Measurements from ENCODE around the gene AUTS2. TPM values are rescaled to one million over a fixed set of nuclear protein-coding genes. Genes with fewer than 3 reads are reported as not detected.

AUTS2 gene
- total RNA-seq, 2 experiments from 2014 or later, result 2.4 to 3.0 TPM

DNA sequence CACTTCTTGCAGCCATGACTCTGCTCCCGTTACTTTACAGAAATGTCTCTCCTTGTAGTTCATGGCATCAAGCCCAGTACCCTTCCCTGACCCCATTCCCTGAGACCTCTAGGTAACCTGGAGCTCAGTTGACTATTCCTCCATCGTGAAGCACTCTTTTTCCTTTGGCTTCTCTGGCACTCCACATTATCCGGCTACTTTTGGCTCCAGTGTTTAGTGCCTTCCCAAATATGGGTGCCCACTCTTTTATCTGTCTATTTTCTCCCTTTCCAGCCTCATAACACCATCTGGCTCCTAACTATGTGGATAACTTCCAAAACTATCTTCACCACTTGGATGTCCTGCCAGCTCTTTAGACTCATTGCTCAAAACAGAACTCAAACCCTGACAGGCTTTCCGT lies 788.9 kb downstream of the AUTS2 start:
- no peak for DNase-seq
- no peaks in the 10 kb centered on the region for H3K36me3 Mint-ChIP-seq (ENCODE audit: low read depth)
- H3K27me3 Mint-ChIP-seq, result peaks cover under 1% of the 10 kb centered on the region
- H3K4me3 Mint-ChIP-seq, result no peak overlapping the region
- ATAC-seq, result no peak
- ChIA-PET POLR2A (no interaction called here), CTCF (interaction anchor here (1.2 kb wide), 1 partner anchor 24 kb away, joined by 3 read pairs; no protein-coding TSS in a partner anchor)
- no peaks in the 10 kb centered on the region for H3K9me3 Mint-ChIP-seq (ENCODE audit: low read depth)
- intact Hi-C loops (cut with DNase I, micrococcal nuclease), result no loop called here
- H3K27ac Mint-ChIP-seq, result no peak overlapping the region
- H3K4me1 Mint-ChIP-seq, result no peaks in the 10 kb centered on the region

DNA sequence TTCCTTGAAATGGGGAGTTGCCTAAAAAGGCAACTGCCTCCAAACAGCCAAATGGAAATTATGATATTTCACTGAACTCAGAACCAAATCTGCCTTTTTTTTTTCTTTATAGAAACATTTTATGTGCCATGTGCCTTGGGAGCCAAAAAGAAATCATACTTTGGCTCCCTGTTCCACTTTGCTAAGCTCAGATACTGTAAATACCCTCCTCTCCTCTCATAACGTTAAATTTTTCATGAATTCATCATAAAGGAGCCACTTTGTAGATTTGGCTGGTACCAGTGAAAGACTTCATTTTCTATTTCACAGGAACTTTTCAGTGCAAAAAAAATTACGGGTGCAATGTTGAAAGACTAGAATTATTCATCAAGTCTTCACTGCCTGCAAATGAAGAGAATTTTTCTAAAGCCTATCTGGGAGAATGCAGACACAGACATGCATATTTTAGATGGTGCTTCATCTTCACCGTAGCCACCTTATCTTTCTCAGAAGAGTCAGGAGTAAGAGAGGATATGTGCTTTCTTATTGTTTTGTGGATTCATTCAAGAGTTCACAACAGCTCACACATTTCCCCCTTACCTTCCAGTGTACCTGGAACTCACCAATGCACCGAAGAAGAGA lies 791.4 kb downstream of the AUTS2 start:
- H3K9me3 Mint-ChIP-seq (ENCODE audit: low read depth), result no peaks in the 10 kb centered on the region
- no peak overlapping the region for H3K27ac Mint-ChIP-seq
- DNase-seq, result no peak
- CTCF ChIA-PET, result interaction anchor here (0.6 kb wide), 1 partner anchor 820 kb away, joined by 3 read pairs; no protein-coding TSS in a partner anchor
- POLR2A ChIA-PET, result no interaction called here
- H3K36me3 Mint-ChIP-seq (ENCODE audit: low read depth), result no peaks in the 10 kb centered on the region
- no peaks in the 10 kb centered on the region for H3K4me1 Mint-ChIP-seq
- H3K27me3 Mint-ChIP-seq, result no peaks in the 10 kb centered on the region
- no peak overlapping the region for H3K4me3 Mint-ChIP-seq
- intact Hi-C loops (cut with DNase I, micrococcal nuclease), result no loop called here
- ATAC-seq, result no peak

DNA sequence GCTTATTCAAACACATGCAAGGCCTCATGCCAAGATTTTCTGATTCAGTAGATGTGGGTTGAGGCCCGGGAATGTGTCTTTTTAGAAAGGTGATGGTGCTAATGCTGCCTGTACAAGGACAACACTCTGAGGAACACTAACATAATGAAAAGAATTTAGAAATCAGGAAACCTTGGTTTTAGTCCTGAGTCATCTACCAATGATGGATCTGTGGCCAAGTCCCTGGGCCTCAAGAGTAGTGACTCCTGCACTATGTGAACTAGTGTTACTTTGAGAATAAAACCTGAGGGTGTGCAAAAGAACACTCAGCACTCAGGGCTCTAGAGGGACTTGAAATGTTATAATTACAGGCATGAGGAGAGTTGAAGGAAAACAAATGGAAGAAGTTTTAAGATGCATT lies 792.0 kb downstream of the AUTS2 start:
- DNase-seq (no peak), ATAC-seq (no peak)
- CTCF ChIA-PET, result no interaction called here
- POLR2A ChIA-PET, result no interaction called here
- H3K36me3 Mint-ChIP-seq (ENCODE audit: low read depth), result no peaks in the 10 kb centered on the region
- intact Hi-C loops (cut with DNase I, micrococcal nuclease), result no loop called here
- no peak overlapping the region for H3K4me3 Mint-ChIP-seq
- no peaks in the 10 kb centered on the region for H3K27me3 Mint-ChIP-seq
- H3K9me3 Mint-ChIP-seq (ENCODE audit: low read depth), result no peaks in the 10 kb centered on the region
- no peak overlapping the region for H3K27ac Mint-ChIP-seq
- H3K4me1 Mint-ChIP-seq, result no peaks in the 10 kb centered on the region

DNA sequence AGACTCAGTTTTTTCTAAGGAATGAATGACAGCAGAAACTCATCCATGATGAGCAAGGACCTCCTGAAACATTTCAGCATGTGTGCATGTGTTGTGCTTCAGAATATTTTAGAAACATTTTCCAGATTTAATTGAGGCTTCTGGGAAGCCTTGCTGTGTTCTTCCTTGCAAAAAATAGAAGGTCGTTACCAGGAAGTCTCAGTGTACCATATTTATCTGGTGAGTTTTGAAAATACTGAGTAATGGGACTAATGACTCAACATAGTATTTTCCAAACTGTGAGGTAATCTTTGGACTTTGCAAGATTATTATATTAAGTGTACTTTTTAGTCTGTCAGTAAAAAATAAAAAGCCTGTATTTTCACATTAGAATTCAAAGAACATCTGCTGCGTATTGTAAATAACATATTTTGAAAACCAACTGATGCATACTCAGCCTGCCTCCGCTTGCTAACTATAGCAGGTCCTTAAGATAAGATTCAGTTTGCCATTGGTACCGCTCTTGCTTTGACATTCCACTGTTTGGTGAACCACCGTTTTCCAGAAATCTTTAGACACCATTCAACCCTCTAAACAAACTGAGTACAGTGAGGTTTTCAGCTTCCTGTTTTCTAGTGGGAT lies 794.1 kb downstream of the AUTS2 start:
- DNase-seq (no peak), ATAC-seq (no peak)
- Mint-ChIP-seq H3K27ac (no peak overlapping the region), H3K36me3 (ENCODE audit: low read depth) (no peaks in the 10 kb centered on the region), H3K4me3 (no peak overlapping the region), H3K27me3 (no peaks in the 10 kb centered on the region), H3K4me1 (no peaks in the 10 kb centered on the region), H3K9me3 (ENCODE audit: low read depth) (no peaks in the 10 kb centered on the region)
- intact Hi-C loops (cut with DNase I, micrococcal nuclease), result no loop called here
- ChIA-PET CTCF (no interaction called here), POLR2A (no interaction called here)

DNA sequence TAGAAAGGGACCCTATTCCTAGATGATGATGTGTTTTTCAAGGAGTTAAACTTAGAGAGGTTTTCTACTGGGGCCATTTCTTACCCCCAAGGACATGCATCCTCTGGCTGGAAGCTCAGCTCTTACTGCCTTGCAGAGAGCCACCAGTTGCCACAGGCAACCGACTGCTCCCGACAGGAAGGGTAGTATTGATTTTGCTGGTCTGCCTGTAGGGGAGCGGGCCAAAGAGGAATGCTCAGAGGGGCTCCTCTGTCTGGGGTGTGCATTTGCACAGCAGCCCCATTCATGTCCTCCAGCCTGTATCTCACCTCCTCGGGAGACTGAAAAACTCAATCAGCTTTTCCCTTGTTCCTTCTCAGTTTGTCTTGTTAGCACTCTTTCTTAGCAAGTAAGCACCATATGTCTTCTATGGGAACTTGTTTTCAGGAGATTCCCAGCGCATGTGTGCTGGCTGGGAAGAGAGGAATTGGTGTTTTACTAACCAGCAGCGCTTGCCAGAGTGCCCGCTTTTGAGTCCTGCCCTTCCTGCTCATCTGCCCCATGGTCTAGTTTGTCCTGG lies 794.7 kb downstream of the AUTS2 start:
- DNase-seq, result no peak
- Mint-ChIP-seq H3K27me3 (no peaks in the 10 kb centered on the region), H3K36me3 (ENCODE audit: low read depth) (no peaks in the 10 kb centered on the region), H3K4me1 (no peaks in the 10 kb centered on the region), H3K4me3 (no peak overlapping the region), H3K27ac (no peak overlapping the region), H3K9me3 (ENCODE audit: low read depth) (no peaks in the 10 kb centered on the region)
- ChIA-PET CTCF (no interaction called here), POLR2A (no interaction called here)
- ATAC-seq, result no peak
- intact Hi-C loops (cut with DNase I, micrococcal nuclease), result no loop called here

DNA sequence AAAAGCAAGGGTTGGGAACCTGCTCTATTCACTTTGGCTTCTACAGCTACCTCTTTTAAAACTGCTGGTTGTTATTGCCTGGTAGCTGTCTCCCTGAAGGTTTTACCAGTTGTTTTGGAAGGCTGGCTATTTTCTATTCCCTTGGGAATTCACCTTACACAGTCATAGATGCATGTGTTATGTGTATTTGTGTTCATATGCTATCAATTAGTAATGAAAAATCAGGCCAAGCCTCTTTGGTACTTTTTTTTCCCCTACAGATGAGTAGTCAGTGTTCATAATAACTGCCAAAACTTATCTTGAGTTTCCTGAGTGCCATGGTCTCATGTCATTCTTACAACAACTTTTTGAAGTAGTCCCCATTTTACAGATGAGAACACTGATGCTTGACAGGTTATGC lies 795.7 kb downstream of the AUTS2 start:
- no peaks in the 10 kb centered on the region for H3K9me3 Mint-ChIP-seq (ENCODE audit: low read depth)
- CTCF ChIA-PET, result no interaction called here
- DNase-seq (no peak), ATAC-seq (no peak)
- H3K4me1 Mint-ChIP-seq, result no peaks in the 10 kb centered on the region
- H3K27me3 Mint-ChIP-seq, result no peaks in the 10 kb centered on the region
- POLR2A ChIA-PET, result no interaction called here
- intact Hi-C loops (cut with DNase I, micrococcal nuclease), result no loop called here
- no peaks in the 10 kb centered on the region for H3K36me3 Mint-ChIP-seq (ENCODE audit: low read depth)
- no peak overlapping the region for H3K4me3 Mint-ChIP-seq
- no peak overlapping the region for H3K27ac Mint-ChIP-seq

DNA sequence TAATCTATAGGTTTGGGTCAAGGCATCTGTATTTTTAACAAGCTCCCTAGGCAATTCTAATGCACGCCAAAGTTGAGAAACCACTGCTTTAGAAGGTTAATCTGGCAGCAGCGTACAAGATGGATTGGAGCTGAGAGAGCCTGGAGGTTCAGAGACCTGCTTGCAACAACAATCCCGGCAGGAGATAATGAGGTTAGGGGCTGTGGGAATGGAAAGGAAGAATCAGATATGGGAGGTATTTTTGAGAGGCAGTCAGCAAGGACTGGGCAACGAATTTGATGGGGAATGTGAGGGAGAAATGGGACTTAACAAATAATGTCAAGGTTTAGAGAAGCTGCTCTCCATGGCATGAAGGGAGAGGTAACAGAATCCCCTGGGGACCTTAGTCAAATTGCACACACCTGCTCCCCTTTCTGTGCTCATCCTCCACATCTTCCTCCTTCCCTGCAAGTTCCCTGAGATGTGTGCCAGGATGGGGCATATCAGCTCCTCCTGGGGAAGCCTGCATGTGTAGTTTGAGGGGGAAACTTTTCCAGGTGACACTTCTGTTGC lies 802.6 kb downstream of the AUTS2 start:
- Mint-ChIP-seq H3K27ac (no peak overlapping the region), H3K27me3 (peaks cover 2% of the 10 kb centered on the region), H3K4me1 (no peaks in the 10 kb centered on the region), H3K9me3 (ENCODE audit: low read depth) (no peaks in the 10 kb centered on the region), H3K36me3 (ENCODE audit: low read depth) (no peaks in the 10 kb centered on the region), H3K4me3 (no peak overlapping the region)
- ChIA-PET CTCF (interaction anchor here (0.6 kb wide), 1 partner anchor 334 kb away, joined by 3 read pairs; no protein-coding TSS in a partner anchor), POLR2A (no interaction called here)
- DNase-seq (no peak), ATAC-seq (no peak)
- intact Hi-C loops (cut with DNase I, micrococcal nuclease), result no loop called here

DNA sequence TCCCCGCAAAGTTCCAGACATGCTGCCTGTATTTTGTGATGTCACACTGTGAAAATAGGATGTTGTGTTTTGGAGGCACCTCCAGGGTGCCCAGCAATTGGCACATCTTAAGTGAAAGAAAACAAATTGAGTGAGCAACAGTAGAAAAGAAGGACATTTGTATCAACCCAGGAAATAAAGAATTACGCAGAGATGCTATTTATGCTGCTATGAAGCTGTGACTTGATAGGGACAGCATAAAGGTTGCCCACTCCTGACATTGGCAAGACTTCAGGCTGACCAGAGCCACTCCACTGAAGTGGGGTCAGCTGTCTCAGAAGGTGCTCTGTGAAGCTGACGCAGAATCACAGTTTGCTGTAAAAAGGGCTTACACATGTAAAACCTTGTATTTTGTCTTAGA lies 803.8 kb downstream of the AUTS2 start:
- ChIA-PET POLR2A (no interaction called here), CTCF (no interaction called here)
- H3K4me1 Mint-ChIP-seq, result no peaks in the 10 kb centered on the region
- ATAC-seq (no peak), DNase-seq (no peak)
- peaks cover 2% of the 10 kb centered on the region for H3K27me3 Mint-ChIP-seq
- no peaks in the 10 kb centered on the region for H3K9me3 Mint-ChIP-seq (ENCODE audit: low read depth)
- no peak overlapping the region for H3K27ac Mint-ChIP-seq
- H3K4me3 Mint-ChIP-seq, result no peak overlapping the region
- intact Hi-C loops (cut with DNase I, micrococcal nuclease), result no loop called here
- no peaks in the 10 kb centered on the region for H3K36me3 Mint-ChIP-seq (ENCODE audit: low read depth)

DNA sequence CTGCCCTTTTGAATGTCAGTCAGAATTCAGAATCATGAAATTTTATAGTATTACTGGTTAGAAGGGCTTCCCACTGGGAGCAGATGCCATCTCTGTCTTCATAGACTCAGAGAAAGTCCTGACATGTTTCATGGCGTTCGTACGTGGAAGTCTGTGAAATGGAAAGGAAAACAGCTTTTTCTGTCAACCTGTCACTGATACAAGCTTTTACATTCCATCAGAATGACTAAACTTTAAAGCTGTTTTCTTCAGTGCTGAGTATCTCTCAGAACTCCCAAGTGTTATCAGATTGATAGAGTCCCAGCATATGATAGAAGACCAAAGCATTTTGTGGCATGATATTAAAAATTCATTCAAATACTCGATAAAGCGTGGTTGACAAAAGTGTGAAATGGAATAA lies 807.0 kb downstream of the AUTS2 start:
- CTCF ChIA-PET, result no interaction called here

DNA sequence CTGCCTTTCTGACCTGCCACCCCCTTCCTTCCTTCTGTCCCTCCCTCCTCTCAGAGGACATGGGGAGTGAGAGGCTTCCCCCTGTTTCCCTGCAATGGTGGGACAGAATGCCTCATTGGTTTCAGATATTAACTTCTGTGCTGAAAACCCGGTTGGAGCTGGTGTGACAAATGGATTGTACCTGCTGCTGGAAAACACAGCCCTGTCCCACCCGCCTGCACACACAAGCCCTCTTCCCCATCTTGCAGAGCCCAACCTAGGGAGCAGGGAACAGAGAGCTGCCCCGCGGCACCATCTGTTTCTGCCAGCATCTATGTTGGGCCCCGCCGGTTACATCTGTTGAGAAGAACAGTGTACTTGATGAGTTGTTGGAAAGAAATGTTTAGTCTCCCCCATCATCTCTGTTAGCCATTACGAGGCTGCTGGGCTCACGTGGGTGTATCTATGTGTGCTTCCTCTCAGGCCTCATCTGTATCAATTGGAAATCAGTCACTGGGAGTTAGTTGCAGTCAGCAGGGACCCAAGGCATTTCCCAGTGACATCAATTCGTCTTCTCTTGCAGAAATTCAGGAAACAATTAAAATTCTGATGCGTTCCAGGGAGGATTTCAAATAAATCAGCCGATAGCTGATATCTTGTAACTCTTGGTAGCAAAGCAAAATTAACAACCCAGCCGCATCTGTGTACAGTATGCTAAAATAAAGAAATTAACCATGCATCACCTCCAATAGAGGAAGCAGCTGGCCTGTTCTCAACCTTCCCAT lies 808.1 kb downstream of the AUTS2 start:
- Mint-ChIP-seq H3K27me3 (no peaks in the 10 kb centered on the region), H3K4me1 (no peaks in the 10 kb centered on the region), H3K9me3 (ENCODE audit: low read depth) (no peaks in the 10 kb centered on the region), H3K4me3 (no peak overlapping the region), H3K36me3 (ENCODE audit: low read depth) (no peaks in the 10 kb centered on the region), H3K27ac (no peak overlapping the region)
- ATAC-seq, result no peak
- intact Hi-C loops (cut with DNase I, micrococcal nuclease), result no loop called here
- ChIA-PET CTCF (interaction anchor here (0.7 kb wide), 1 partner anchor 11 kb away, joined by 3 read pairs; no protein-coding TSS in a partner anchor), POLR2A (no interaction called here)
- no peak for DNase-seq

More for the DNA sequence above, 807.0 kb downstream of the AUTS2 start:
- Mint-ChIP-seq H3K27me3 (peaks cover under 1% of the 10 kb centered on the region), H3K4me1 (no peaks in the 10 kb centered on the region), H3K36me3 (ENCODE audit: low read depth) (no peaks in the 10 kb centered on the region), H3K9me3 (ENCODE audit: low read depth) (no peaks in the 10 kb centered on the region), H3K4me3 (no peak overlapping the region), H3K27ac (no peak overlapping the region)
- intact Hi-C loops (cut with DNase I, micrococcal nuclease), result no loop called here
- DNase-seq, result no peak
- POLR2A ChIA-PET, result no interaction called here
- ATAC-seq, result no peak

DNA sequence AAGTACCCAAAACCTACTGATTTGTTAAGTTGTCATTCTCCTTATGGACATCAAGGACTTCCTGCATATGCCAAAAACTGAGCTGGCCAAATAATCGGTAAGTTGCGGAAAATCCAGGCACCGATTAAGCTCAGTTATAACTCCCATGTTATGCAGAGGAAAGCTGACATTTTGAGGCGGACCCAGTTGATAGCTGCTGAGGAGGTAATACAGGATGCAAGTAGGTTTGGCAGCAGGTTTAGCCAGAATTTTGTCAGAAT lies 808.6 kb downstream of the AUTS2 start:
- intact Hi-C loops (cut with DNase I, micrococcal nuclease), result no loop called here
- ATAC-seq, result no peak

DNA sequence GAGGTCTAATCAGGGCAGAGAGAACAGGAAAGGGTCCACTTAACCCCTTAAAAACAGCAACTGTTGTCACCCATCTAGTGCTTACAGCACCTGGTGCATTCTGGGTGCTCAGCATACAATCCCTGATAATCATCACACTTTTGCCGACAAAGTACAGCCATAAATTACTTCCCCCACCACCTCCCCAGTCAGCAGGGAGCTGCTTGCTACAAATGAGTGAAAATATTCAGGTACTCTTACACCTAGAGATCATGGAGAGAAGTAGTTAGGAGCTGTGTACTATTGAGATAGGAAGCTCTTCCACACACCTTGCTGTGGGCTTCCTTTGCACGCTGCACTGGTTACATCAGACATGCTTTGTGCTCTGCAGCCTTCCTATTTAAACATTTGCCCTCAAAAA lies 810.2 kb downstream of the AUTS2 start:
- Mint-ChIP-seq H3K4me1 (no peaks in the 10 kb centered on the region), H3K36me3 (ENCODE audit: low read depth) (no peaks in the 10 kb centered on the region), H3K9me3 (ENCODE audit: low read depth) (no peaks in the 10 kb centered on the region), H3K4me3 (no peak overlapping the region), H3K27me3 (no peaks in the 10 kb centered on the region), H3K27ac (no peak overlapping the region)
- ChIA-PET POLR2A (no interaction called here), CTCF (no interaction called here)
- DNase-seq, result no peak
- intact Hi-C loops (cut with DNase I, micrococcal nuclease), result no loop called here
- no peak for ATAC-seq

More for the DNA sequence above, 808.6 kb downstream of the AUTS2 start:
- POLR2A ChIA-PET, result no interaction called here
- DNase-seq, result no peak
- no peak overlapping the region for H3K4me3 Mint-ChIP-seq
- H3K9me3 Mint-ChIP-seq (ENCODE audit: low read depth), result no peaks in the 10 kb centered on the region
- no peaks in the 10 kb centered on the region for H3K36me3 Mint-ChIP-seq (ENCODE audit: low read depth)
- no peaks in the 10 kb centered on the region for H3K4me1 Mint-ChIP-seq
- H3K27me3 Mint-ChIP-seq, result no peaks in the 10 kb centered on the region
- no peak overlapping the region for H3K27ac Mint-ChIP-seq
- CTCF ChIA-PET, result interaction anchor here (0.7 to 0.8 kb wide), 2 partner anchors 11 to 864 kb away, joined by 3 read pairs; no protein-coding TSS in a partner anchor
